Stimulated activated CD4-positive, alpha-beta T cell treated with anti-CD3 and anti-CD28 coated beads, Interleukin-1b, Interleukin-23, amount 100 ng/mL, for 24 hours (primary cell): Measurements from ENCODE around the gene TC2N.
"Not testable (repeated sequence)": the region's sequence is repeated elsewhere in the genome, so short reads cannot be mapped to it uniquely, and the experiment has no call there.

Experiments used
- DNase-seq, 4 experiments: peaks; one replicate each; pipeline ENCODE4 v3.0.0-alpha.2; 2020; ENCODE audit warnings: low read depth in 4 of 4, low spot score in 1 of 4

Gene TC2N

GRCh38 chr14:91889477-91890211 lies 22.3 kb upstream of the TC2N start:
- DNase-seq = no peak

- DNase-seq = no peak
Measured at GRCh38 chr14:91888641-91889476, 21.5 kb upstream of the TC2N start.

- no peak for DNase-seq
Measured at GRCh38 chr14:91886961-91887360, 19.6 kb upstream of the TC2N start.

- no peak for DNase-seq
Measured at GRCh38 chr14:91885839-91886238, 18.5 kb upstream of the TC2N start.

GRCh38 chr14:91885113-91885712 lies 17.9 kb upstream of the TC2N start:
- DNase-seq = no peak

GRCh38 chr14:91884664-91885063 lies 17.3 kb upstream of the TC2N start:
- no peak for DNase-seq

- DNase-seq = no peak
Measured at GRCh38 chr14:91883753-91884152, 16.4 kb upstream of the TC2N start.

GRCh38 chr14:91882776-91883175 lies 15.4 kb upstream of the TC2N start:
- DNase-seq = no peak

GRCh38 chr14:91882369-91882768 lies 15.0 kb upstream of the TC2N start:
- no peak for DNase-seq

GRCh38 chr14:91879196-91879595 lies 11.9 kb upstream of the TC2N start:
- DNase-seq = no peak

GRCh38 chr14:91878274-91878673 lies 10.9 kb upstream of the TC2N start:
- DNase-seq = no peak

GRCh38 chr14:91877376-91877915 lies 10.1 kb upstream of the TC2N start:
- no peak for DNase-seq

- DNase-seq = no peak
Measured at GRCh38 chr14:91876492-91876891, 9.2 kb upstream of the TC2N start.

- no peak for DNase-seq
Measured at GRCh38 chr14:91875525-91876286, 8.4 kb upstream of the TC2N start.

GRCh38 chr14:91873471-91874415 lies 6.4 kb upstream of the TC2N start:
- DNase-seq = peak in 1 of 4 experiments; percentile 39

GRCh38 chr14:91872517-91873470 lies 5.5 kb upstream of the TC2N start:
- DNase-seq = no peak

GRCh38 chr14:91872011-91872501 lies 4.7 kb upstream of the TC2N start:
- DNase-seq = peak in 1 of 4 experiments; percentile 32

- not testable (repeated sequence) for DNase-seq
Measured at GRCh38 chr14:91871401-91871800, 4.1 kb upstream of the TC2N start.

- DNase-seq = no peak
Measured at GRCh38 chr14:91870890-91871289, 3.6 kb upstream of the TC2N start.
